ENCODE measurements around the gene TRAPPC2L. TPM values are rescaled to one million over a fixed set of nuclear protein-coding genes. Genes with fewer than 3 reads are reported as not detected.

Gene TRAPPC2L
- 79.1 and 110 TPM in 2 replicates for total RNA-seq (2022)
- Bru-seq, nascent RNA, result percentile 65 among the genes with signal in this experiment
- percentile 69 among the genes with signal in this experiment for BruChase-seq, experiment 1, labeled RNA remaining after a 6-hour chase
- percentile 67 among the genes with signal in this experiment for BruChase-seq, experiment 2, labeled RNA remaining after a 2-hour chase
- long read RNA-seq, transcript TRAPPC2L-201 (5 exons, 2,215 nt), result major isoform, 61 of 200 reads
- long read RNA-seq, partial matches to known transcripts, result 5 of 200 reads
- long read RNA-seq, other reads (novel, unspliced or antisense), result 129 of 200 reads

- H3K4me3 Mint-ChIP-seq (ENCODE audit: low read depth, unreplicated experiment), result peak within 1 kb of the TSS; percentile 89
- no peak for TF ChIP-seq CTCF (IDR thresholded peaks at IDR 0.05; ENCODE audit: unreplicated experiment)
- H3K36me3 Mint-ChIP-seq (ENCODE audit: insufficient read depth, unreplicated experiment), result peaks cover 23% of the 10 kb centered on the region
- intact Hi-C loops (cut with micrococcal nuclease; ENCODE audit: unreplicated experiment), result no loop called here
- peak; percentile 100 for DNase-seq
- peak within 1 kb of the TSS; percentile 97 for H3K27ac Mint-ChIP-seq (ENCODE audit: unreplicated experiment)
- no peaks in the 10 kb centered on the region for H3K9me3 Mint-ChIP-seq (ENCODE audit: low read depth, unreplicated experiment)
- no TSS peak for BruUV-seq (replicated peaks)
- no peaks in the 10 kb centered on the region for H3K27me3 Mint-ChIP-seq (ENCODE audit: unreplicated experiment)
- H3K4me1 Mint-ChIP-seq (ENCODE audit: low read depth, unreplicated experiment), result peaks cover 17% of the 10 kb centered on the region
- CTCF ChIA-PET, result interaction anchor here (0.5 to 1.9 kb wide), 10 partner anchors 23 to 310 kb away, joined by 3 to 15 read pairs (median 6); partner anchors contain the start of gene APRT
Measured at GRCh38 chr16:88856828-88857727, at the start of gene TRAPPC2L, which contains the start of gene GALNS. TSS of gene TRAPPC2L (plus strand) at chr16:88857127. CDS start at chr16:88857151, 24 bp downstream. TSS of gene GALNS (minus strand) at chr16:88856947. CDS start at chr16:88856877, 70 bp downstream.

- Mint-ChIP-seq H3K27ac (ENCODE audit: unreplicated experiment) (no peak overlapping the region), H3K36me3 (ENCODE audit: insufficient read depth, unreplicated experiment) (peaks cover 98% of the 10 kb centered on the region), H3K4me1 (ENCODE audit: low read depth, unreplicated experiment) (peaks cover 12% of the 10 kb centered on the region), H3K4me3 (ENCODE audit: low read depth, unreplicated experiment) (no peak overlapping the region), H3K9me3 (ENCODE audit: low read depth, unreplicated experiment) (no peaks in the 10 kb centered on the region), H3K27me3 (ENCODE audit: unreplicated experiment) (no peaks in the 10 kb centered on the region)
- TF ChIP-seq CTCF (IDR thresholded peaks at IDR 0.05; ENCODE audit: unreplicated experiment), result no peak
- CTCF ChIA-PET, result no interaction called here
- no peak for DNase-seq
- intact Hi-C loops (cut with micrococcal nuclease; ENCODE audit: unreplicated experiment), result no loop called here
- no TSS peak for BruUV-seq (replicated peaks)
Measured at GRCh38 chr16:88807142-88807625, 49.7 kb upstream of the TRAPPC2L start.

- BruUV-seq (replicated peaks), result no TSS peak
- Mint-ChIP-seq H3K27ac (ENCODE audit: unreplicated experiment) (peak overlapping the region; percentile 61), H3K4me1 (ENCODE audit: low read depth, unreplicated experiment) (peaks cover 12% of the 10 kb centered on the region), H3K27me3 (ENCODE audit: unreplicated experiment) (no peaks in the 10 kb centered on the region), H3K4me3 (ENCODE audit: low read depth, unreplicated experiment) (no peak overlapping the region), H3K9me3 (ENCODE audit: low read depth, unreplicated experiment) (no peaks in the 10 kb centered on the region), H3K36me3 (ENCODE audit: insufficient read depth, unreplicated experiment) (peaks cover 99% of the 10 kb centered on the region)
- CTCF ChIA-PET, result no interaction called here
- no peak for TF ChIP-seq CTCF (IDR thresholded peaks at IDR 0.05; ENCODE audit: unreplicated experiment)
- no peak for DNase-seq
- intact Hi-C loops (cut with micrococcal nuclease; ENCODE audit: unreplicated experiment), result no loop called here
Measured at GRCh38 chr16:88807626-88808453, 49.1 kb upstream of the TRAPPC2L start.
